GM12892 (cell line): ENCODE results near the gene VPS13D.

Experiments used
- POLR2A ChIP-seq: IDR thresholded peaks from 2 replicates; pipeline ENCODE4 v1.6.1; 2011; ENCODE audit warnings: low read depth, low read length, control low read depth
- POLR2AphosphoS5 ChIP-seq: IDR thresholded peaks from 2 replicates; pipeline ENCODE4 v1.6.1; 2011; ENCODE audit warnings: low read depth, low read length, control low read depth
- TAF1 ChIP-seq: IDR thresholded peaks from 2 replicates; pipeline ENCODE4 v1.6.1; 2011; ENCODE audit warnings: low read depth, mild to moderate bottlenecking, control low read depth, low read length, borderline replicate concordance

GRCh38 chr1:12446593-12446992 is 216.8 kb downstream of the VPS13D start:
- TF ChIP-seq POLR2AphosphoS5 (no peak), POLR2A (no peak), TAF1 (no peak)
